Esophagus mucosa (tissue), 1 donor: ENCODE results near the gene ANXA4. TPM values are rescaled to one million over a fixed set of nuclear protein-coding genes. Genes with fewer than 3 reads are reported as not detected.

Source experiments
- ATAC-seq: fragments of 200-7000 bp; cut with Tn5 transposase; one replicate; pipeline ENCODE4 v1.9.1; 2020
- total RNA-seq: library from RNA; stranded (reverse); gene quantifications from one replicate; pipeline ENCODE4 v1.2.4, GENCODE V29; 2023
- donor health status: DM: yes; HTN: yes; CAD: no.

Gene ANXA4
- 71.8 TPM for total RNA-seq

GRCh38 chr2:69741575-69742321 is at the start of gene ANXA4:
ANXA4 (plus strand) TSS chr2:69742134; CDS start chr2:69781566, 39,432 bp downstream.
- ATAC-seq = peak; percentile 94

- peak; percentile 74 for ATAC-seq
Measured at GRCh38 chr2:69692424-69692823, 49.5 kb upstream of the ANXA4 start.

DNA sequence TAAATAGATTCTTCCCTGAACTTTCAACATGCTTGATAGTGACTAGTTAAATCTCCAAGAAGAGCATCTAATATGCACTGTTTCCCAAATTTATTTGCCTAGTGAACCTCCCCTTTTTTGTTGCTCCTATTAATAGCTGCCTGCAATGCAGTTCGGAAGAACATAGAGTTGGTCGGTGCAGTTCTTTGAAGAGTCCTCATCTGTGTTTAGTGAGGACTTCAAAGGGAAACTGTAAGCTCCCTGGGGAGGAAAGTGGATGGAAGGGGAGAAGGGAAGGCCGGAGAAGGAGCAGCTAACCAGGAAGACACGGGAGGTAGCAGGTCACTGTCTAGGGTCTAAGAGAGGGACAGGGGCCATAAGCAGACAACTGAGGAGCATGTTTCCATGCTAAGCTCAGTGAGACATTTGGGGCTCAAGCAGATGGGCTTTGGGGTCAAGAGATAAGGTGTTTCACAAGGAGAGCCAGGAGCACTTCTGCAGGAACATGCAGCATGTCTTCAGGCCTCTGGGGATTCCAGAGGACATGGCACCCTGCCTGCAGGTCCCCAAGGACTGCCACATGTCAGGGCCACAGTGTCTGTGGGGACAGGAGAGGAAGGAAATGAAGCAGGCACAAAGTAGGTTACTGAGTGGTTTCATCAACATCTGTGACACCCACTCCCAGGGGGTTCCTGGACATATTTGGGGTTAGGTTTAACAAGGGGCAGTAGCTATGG is 48.7 kb upstream of the ANXA4 start:
- ATAC-seq = peak; percentile 22

DNA sequence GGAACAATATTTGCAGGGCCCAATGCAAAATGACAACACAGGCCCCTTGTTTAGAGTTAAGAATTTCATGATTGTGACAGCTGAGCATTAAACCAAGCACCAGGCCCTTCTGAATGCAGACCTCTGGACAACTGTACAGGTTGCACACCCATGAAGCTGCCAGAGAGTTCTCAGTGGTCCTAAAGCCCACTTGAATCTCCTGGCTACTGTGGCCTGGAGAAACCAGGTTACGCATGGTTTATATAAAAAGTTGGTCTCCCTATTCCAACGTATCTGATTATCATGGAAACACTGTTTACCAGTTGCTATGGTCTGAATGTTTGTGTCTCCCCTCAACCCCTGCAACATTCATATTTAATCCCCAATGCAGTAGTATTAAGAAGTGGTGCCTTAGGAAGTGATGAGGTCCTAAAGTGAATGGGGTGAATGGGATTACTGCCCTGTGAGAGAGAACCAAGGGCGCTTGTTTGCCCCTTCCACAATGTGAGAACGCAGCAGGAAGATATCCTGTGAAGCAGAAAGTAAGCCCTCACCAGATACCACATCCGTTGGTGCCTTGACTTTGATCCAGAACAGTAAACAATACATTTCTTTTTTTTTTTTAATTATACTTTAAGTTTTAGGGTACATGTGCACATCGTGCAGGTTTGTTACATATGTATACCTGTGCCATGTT is 48.0 kb upstream of the ANXA4 start:
- no peak for ATAC-seq

DNA sequence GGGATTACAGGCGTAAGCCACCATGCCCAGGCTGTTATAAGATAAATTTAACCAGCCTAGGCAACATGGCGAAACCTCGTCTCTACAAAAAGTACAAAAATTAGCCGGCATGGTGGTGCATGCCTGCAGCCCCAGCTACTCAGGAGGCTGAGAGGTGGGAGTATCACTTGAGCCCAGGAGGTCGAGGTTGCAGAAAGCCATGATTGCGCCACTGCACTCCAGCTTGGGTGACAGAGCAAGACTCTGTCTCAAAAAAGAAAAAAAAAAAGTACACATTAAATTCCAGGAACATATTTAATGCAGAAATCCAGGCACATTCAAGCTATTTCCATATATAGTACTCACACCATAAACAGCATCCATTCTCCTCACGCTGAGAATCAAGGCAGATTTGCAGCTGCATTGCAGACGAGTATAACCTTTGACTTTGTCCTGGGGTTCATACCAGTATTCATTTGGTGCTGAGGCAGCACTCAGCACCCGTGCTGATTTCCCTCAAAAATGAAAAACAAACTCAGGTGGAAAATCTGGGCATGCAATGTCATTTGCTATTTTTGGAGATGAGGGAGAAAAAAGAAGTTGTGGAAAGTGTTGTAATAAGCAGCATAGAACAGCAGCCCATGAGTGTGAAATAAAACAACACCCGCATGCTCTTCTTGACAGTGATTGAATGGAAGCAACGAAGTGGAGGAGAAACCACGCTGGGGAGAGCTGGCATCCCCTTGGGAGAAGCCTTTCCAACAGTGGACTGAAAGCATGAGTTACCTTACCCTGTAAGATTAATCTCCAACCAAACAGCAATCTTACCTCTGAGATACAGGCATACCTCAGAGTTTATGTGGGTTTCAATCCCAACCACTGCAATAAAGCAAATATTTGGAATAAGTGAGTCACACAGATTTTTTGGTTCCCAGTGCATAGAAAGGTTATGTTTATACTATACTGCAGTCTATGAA is 46.8 kb upstream of the ANXA4 start:
- ATAC-seq = no peak

GRCh38 chr2:69695850-69696216 is 46.1 kb upstream of the ANXA4 start:
- no peak for ATAC-seq

GRCh38 chr2:69700381-69700780 is 41.6 kb upstream of the ANXA4 start:
- ATAC-seq = peak; percentile 12

- ATAC-seq = peak; percentile 21
Measured at GRCh38 chr2:69701100-69701945, 40.6 kb upstream of the ANXA4 start.

DNA sequence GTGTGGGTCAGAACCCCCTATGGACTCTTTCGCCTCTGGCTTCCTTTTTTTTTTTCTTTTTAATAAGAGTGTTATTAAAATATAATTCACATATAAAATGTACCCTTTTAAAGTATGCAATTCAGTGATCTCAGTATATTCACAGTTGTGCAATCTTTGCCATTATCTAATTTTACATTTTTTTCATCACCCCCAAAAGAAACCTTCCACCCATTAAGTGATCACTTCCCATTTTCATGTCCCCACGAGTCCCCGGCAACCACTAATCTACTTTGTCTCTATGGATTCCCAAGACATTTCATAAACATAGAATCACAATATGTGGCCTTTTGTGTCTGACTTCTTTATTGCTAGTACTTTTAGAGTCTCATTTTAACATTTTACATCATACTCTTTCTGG is 38.7 kb upstream of the ANXA4 start:
- no peak for ATAC-seq

DNA sequence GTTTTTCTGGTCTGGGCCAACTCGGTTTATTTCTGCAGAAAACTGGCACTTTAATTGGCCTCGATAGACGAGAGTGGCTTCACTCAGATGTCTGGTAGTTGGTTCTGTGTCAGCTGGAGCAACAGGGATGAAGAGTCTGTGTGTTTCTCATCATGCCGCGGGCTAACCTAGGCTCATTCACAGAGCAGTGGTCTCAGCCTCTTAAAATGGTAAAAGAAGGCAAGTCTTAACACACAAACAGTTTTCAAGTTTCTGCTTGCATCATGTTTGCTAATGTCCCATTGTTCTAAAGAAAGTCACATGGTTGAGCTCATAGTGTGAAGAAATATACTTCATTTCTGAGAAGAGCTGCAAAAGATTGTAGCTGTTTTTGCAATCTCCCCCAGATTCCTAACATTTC is 37.5 kb upstream of the ANXA4 start:
- ATAC-seq = peak; percentile 90

- ATAC-seq = no peak
Measured at GRCh38 chr2:69709290-69709689, 32.6 kb upstream of the ANXA4 start.

DNA sequence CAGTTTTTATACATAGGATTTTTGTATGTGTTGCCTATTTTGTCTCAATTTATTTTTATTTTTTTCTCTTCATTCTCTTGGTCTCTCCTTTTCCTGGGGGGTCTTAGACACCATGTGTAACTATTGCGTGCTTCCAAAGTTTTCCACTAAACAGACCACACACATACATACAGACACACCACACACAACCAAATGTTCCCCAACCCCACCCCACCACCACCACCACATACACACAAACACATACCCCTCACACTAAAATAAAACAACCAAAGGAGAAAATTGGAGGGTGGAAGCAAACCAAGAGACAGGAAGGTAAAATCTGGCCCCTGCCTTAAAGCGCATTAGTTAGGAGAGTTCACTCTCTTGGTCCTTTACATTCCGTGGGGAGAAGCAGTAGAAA is 30.0 kb upstream of the ANXA4 start:
- no peak for ATAC-seq

DNA sequence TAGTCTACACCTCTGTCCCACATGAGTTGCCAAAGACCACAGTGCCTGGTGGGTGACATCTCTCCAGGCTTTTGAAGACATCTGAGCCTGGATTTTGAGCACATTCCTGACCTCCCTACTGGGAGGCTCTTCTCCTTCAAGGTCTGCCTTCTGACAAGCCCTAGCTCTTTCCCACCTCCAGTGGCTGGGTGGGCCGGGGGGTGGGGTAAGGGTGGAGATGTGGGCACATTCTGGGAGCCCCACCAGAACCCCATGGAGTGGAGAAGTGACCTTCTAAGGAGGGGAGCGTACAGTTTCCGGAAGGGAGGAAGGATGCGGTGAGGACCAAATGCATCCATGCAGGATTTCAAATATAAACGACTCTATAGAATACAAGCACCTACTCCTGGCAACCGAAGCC is 27.9 kb upstream of the ANXA4 start:
- ATAC-seq = no peak

DNA sequence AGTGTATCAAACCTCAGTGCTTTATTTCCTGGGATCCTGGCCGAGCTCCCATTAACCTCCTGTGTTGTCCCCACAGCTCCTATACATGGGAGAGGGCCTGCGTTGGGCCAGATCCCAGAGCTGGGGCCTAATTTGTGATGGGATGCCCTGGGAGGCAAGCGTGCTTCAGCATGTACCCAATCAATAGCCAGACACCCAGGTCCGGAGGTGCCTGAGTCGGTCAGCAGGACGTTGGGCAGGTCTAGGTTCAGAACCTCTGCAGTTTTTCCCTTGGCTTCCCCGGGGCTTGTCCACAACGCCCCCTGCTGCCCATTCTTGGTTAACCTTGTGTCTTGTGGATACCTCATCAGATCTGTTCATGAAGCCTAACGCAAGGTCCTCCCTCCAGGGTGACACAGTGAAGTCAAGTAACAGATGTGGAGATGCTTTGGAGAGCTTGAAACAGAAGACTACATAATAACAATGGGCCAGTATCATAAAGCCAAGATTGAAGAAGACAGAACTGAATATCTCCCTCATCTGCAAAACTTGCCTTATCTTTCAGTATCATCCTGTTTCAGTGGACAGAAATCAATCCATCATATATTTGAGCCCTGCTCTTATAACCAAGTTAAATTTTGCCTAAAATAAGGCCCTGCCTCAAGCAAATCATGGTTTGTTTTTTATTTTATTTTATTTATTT is 27.3 kb upstream of the ANXA4 start:
- ATAC-seq = peak; percentile 80

- no peak for ATAC-seq
Measured at GRCh38 chr2:69715964-69716363, 26.0 kb upstream of the ANXA4 start.

DNA sequence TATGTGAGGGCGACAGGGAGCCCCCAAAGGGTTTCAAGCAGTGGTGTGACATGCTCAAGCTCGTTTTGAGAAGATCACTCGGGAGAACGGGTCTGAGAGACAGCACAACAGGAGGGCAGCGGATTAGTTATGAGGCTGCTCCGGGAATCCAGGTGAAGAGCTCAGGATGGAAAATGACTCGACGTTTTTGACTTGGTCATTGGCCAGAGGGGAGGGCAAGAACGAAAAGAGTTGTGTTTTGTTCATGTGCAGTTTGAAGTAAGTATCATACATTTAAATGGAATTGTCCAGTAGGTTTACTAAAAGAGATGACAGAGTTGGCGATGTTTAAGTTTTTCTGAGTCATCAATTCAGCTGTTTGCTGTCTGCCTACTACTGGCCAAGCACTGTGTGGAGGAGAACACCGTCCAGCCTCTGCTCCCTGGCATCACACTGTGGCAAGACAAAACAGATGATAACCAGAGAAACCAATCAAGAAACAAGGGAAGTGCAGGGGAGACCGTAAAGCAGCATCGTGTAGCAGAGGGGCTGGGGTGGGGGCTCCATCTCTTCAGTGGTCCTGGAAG is 25.3 kb upstream of the ANXA4 start:
- ATAC-seq = no peak

GRCh38 chr2:69717186-69717585 is 24.7 kb upstream of the ANXA4 start:
- no peak for ATAC-seq

DNA sequence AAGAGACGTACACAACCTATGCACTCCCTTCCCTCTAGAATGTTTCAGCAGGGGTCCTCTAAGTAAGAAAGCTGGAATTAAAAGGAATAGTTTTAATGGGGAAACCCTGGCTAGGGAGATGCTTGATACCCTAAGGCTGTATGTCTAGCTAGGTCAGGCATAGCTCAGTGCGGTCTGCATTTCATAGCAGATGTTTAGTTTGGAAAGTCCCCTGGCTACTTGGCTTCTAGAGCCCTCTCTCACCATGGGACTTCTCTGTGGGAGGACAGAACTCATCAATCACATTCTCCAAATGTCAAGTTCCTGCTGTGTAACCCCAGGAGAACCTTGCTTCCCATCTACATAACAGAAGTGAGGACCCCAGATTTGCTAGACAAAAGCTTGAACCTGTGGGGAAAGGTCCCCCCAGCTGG is 24.1 kb upstream of the ANXA4 start:
- ATAC-seq = no peak

DNA sequence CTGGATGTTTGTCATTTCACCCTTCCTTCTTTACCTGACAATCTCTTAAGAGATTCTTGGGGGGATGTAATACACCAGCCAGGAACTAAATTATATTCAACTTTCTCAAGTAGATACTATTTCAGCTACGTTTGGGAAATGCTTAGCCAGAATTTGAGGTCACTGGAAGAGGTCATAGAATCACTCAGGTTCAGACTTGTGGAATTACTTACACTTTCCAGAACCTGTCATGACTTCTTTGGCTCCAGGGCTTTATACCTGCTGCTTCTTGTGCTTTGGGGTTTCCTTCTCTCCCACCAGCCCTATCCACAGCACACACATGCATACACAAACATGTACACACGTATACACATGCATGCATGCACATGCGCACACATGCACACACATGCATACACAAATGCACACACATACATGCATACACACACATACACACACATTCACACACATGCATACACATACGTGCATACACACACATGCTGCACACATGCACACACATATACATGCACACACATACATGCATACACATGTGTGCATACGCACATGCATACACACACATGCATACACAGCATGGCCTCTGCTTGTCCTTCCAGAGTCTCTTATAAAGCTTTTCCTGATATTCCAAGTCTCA is 23.5 kb upstream of the ANXA4 start:
- peak; percentile 51 for ATAC-seq

- ATAC-seq = no peak
Measured at GRCh38 chr2:69720404-69720803, 21.5 kb upstream of the ANXA4 start.
